HG03196 (cell line): ENCODE data around the gene CHPF2.

Experiments used
- ATAC-seq: cut with Tn5 transposase; IDR thresholded peaks from one replicate; pipeline ENCODE4 v1.9.1; 2021; ENCODE audit not compliant: unreplicated experiment

Gene CHPF2

DNA sequence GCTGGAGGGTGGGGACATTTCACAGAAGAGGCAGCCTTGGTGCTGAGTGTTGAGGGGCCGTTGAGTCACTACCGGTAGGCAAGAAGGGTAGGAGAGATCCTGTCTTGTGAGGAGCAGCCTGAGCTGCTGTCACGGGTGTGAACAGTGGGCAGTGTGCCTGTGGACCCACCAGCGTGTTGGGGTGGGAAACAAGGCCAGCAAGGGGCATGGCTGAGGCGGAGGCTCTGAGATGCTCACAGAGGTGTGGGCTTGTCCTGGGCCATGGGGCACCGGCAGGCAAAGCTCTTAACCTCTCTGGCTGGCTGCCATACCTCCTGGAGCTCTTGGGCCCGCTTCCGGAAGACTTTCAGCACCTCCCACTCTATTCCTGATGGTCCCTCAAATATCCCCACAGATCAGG lies 49.8 kb downstream of the CHPF2 start:
- ATAC-seq = no peak

DNA sequence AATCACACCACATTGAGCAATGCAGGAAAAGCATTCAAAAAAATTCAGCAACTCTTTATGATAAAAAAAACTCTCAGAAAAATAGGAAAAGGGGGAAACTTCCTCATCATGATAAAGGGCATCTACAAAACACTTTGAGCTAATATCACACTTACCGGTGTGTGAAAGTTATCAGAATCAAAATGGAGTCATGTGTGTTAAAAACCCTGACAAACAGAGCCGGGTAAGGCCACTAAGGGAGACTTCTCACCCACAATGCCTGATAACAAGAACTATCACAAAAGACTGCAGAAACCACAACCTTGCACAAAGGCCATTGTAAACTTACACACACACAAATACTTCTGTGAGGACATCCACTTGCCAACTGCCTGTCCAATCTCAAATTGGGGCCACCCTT lies 51.0 kb downstream of the CHPF2 start:
- ATAC-seq = no peak

DNA sequence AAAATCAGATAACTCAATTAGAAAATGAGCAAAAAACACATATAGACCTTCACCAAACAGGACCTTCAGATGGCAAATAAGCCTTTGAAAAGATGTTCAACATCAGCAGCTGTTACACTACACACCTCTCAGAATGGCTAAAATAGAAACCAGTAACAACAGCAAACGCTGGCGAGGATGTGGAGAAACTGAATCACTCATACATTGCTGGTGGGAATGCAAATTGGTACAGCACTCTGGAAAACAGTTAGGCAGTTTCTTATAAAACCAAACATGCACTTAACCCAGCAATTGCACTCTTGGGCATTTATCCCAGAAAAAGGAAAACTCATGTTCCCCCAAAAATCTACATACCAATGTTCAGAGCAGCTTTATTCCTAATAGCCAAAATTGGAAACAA lies 53.9 kb downstream of the CHPF2 start:
- no peak for ATAC-seq
